ENCODE data around the gene NWD2.
"Not testable (repeated sequence)": the region's sequence is repeated elsewhere in the genome, so short reads cannot be mapped to it uniquely, and the experiment has no call there.

The NWD2 gene

GRCh38 chr4:37469286-37469685, 224.7 kb downstream of the NWD2 start:
- no peak for DNase-seq (ENCODE audit: low spot score)

GRCh38 chr4:37470245-37470644, 225.7 kb downstream of the NWD2 start:
- DNase-seq (ENCODE audit: low spot score): no peak

GRCh38 chr4:37471093-37471492, 226.6 kb downstream of the NWD2 start:
- DNase-seq (ENCODE audit: low spot score): no peak

GRCh38 chr4:37471971-37472370, 227.4 kb downstream of the NWD2 start:
- no peak for DNase-seq (ENCODE audit: low spot score)

- DNase-seq (ENCODE audit: low spot score): no peak
These were observed 229.3 kb downstream of the NWD2 start for GRCh38 chr4:37473807-37474206.

GRCh38 chr4:37475087-37475486, 230.5 kb downstream of the NWD2 start:
- DNase-seq (ENCODE audit: low spot score): no peak

- no peak for DNase-seq (ENCODE audit: low spot score)
These were observed 231.2 kb downstream of the NWD2 start for GRCh38 chr4:37475776-37476175.

- DNase-seq (ENCODE audit: low spot score): no peak
These were observed 231.7 kb downstream of the NWD2 start for GRCh38 chr4:37476256-37476655.

- DNase-seq (ENCODE audit: low spot score): no peak
These were observed 232.1 kb downstream of the NWD2 start for GRCh38 chr4:37476691-37477090.

GRCh38 chr4:37477126-37477525, 232.6 kb downstream of the NWD2 start:
- DNase-seq (ENCODE audit: low spot score): no peak

- no peak for DNase-seq (ENCODE audit: low spot score)
These were observed 233.6 kb downstream of the NWD2 start for GRCh38 chr4:37478151-37478550.

GRCh38 chr4:37480509-37480908, 236.0 kb downstream of the NWD2 start:
- DNase-seq (ENCODE audit: low spot score): no peak

- no peak for DNase-seq (ENCODE audit: low spot score)
These were observed 237.1 kb downstream of the NWD2 start for GRCh38 chr4:37481547-37482122.

- no peak for DNase-seq (ENCODE audit: low spot score)
These were observed 237.8 kb downstream of the NWD2 start for GRCh38 chr4:37482236-37482913.

- no peak for DNase-seq (ENCODE audit: low spot score)
These were observed 239.1 kb downstream of the NWD2 start for GRCh38 chr4:37483610-37484009.

- no peak for DNase-seq (ENCODE audit: low spot score)
These were observed 241.6 kb downstream of the NWD2 start for GRCh38 chr4:37486166-37486565.

GRCh38 chr4:37487668-37488067, 243.1 kb downstream of the NWD2 start:
- DNase-seq (ENCODE audit: low spot score): no peak

GRCh38 chr4:37489697-37490096, 245.2 kb downstream of the NWD2 start:
- DNase-seq (ENCODE audit: low spot score): no peak

- DNase-seq (ENCODE audit: low spot score): no peak
These were observed 246.1 kb downstream of the NWD2 start for GRCh38 chr4:37490391-37491347.

- DNase-seq (ENCODE audit: low spot score): not testable (repeated sequence)
These were observed 250.8 kb downstream of the NWD2 start for GRCh38 chr4:37495353-37495752.
